GM19452 (cell line): ENCODE data around the gene TANC2.

Source experiments
- ATAC-seq: cut with Tn5 transposase; IDR thresholded peaks from one replicate; pipeline ENCODE4 v1.9.1; 2021; ENCODE audit not compliant: unreplicated experiment

Gene TANC2

GRCh38 chr17:62965686-62966425 lies at the start of gene TANC2:
TSS of gene TANC2 (plus strand) at chr17:62966235. CDS start at chr17:63009560, 43,325 bp downstream.
- ATAC-seq: peak; percentile 51

- ATAC-seq: no peak
Observed at GRCh38 chr17:62916684-62917571, 49.1 kb upstream of the TANC2 start.

- ATAC-seq: no peak
Observed at GRCh38 chr17:62919388-62919787, 46.6 kb upstream of the TANC2 start.

- no peak for ATAC-seq
Observed at GRCh38 chr17:62920300-62920699, 45.7 kb upstream of the TANC2 start.

- no peak for ATAC-seq
Observed at GRCh38 chr17:62921817-62922216, 44.2 kb upstream of the TANC2 start.

GRCh38 chr17:62923258-62924150 lies 42.5 kb upstream of the TANC2 start:
- ATAC-seq: no peak

- ATAC-seq: no peak
Observed at GRCh38 chr17:62925267-62925836, 40.7 kb upstream of the TANC2 start.

- ATAC-seq: no peak
Observed at GRCh38 chr17:62927083-62927482, 39.0 kb upstream of the TANC2 start.

GRCh38 chr17:62929320-62929719 lies 36.7 kb upstream of the TANC2 start:
- ATAC-seq: no peak

GRCh38 chr17:62931101-62931500 lies 34.9 kb upstream of the TANC2 start:
- no peak for ATAC-seq

GRCh38 chr17:62933501-62934385 lies 32.3 kb upstream of the TANC2 start:
- ATAC-seq: no peak

- no peak for ATAC-seq
Observed at GRCh38 chr17:62935098-62935497, 30.9 kb upstream of the TANC2 start.

GRCh38 chr17:62935523-62935922 lies 30.5 kb upstream of the TANC2 start:
- ATAC-seq: no peak

- ATAC-seq: no peak
Observed at GRCh38 chr17:62937606-62938005, 28.4 kb upstream of the TANC2 start.

GRCh38 chr17:62941358-62941991 lies 24.6 kb upstream of the TANC2 start:
- ATAC-seq: no peak

- no peak for ATAC-seq
Observed at GRCh38 chr17:62948370-62948769, 17.7 kb upstream of the TANC2 start.

- ATAC-seq: no peak
Observed at GRCh38 chr17:62949036-62949435, 17.0 kb upstream of the TANC2 start.

- ATAC-seq: no peak
Observed at GRCh38 chr17:62950067-62950466, 16.0 kb upstream of the TANC2 start.

GRCh38 chr17:62955841-62956352 lies 10.1 kb upstream of the TANC2 start:
- ATAC-seq: no peak
